ENCODE data around the gene TENM3. TPM values are rescaled to one million over a fixed set of nuclear protein-coding genes. Genes with fewer than 3 reads are reported as not detected.

Gene TENM3
- total RNA-seq, 1 experiment from 2014 or later: not detected

DNA sequence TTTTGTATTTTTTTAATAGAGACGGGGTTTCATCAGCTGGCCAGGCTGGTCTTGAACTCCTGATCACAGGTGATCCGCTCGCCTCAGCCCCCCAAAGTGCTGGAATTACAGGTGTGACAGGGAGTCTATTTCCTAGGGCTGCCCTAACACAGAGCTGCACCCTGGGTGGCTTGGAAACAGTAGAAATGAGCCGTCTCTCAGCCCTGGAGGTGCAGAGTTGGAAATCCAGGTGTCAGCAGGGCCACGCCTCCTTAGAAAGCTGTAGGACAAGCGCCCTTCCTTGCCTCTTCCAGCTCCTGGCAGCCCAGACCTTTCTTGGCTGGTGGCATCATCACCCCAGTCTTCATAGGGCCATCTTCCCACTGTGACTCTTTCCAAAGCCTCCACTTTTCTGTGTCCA is 602.4 kb downstream of the TENM3 start:
- POLR2A ChIA-PET (ENCODE audit: unreplicated experiment): no interaction called here
- no peaks in the 10 kb centered on the region for H3K36me3 ChIP-seq (ENCODE audit: low read depth)
- no peak overlapping the region for H2AFZ ChIP-seq
- TF ChIP-seq EZH2 (IDR thresholded peaks at IDR 0.05; ENCODE audit: low read depth): no peak
- TF ChIP-seq, protein P1, sequence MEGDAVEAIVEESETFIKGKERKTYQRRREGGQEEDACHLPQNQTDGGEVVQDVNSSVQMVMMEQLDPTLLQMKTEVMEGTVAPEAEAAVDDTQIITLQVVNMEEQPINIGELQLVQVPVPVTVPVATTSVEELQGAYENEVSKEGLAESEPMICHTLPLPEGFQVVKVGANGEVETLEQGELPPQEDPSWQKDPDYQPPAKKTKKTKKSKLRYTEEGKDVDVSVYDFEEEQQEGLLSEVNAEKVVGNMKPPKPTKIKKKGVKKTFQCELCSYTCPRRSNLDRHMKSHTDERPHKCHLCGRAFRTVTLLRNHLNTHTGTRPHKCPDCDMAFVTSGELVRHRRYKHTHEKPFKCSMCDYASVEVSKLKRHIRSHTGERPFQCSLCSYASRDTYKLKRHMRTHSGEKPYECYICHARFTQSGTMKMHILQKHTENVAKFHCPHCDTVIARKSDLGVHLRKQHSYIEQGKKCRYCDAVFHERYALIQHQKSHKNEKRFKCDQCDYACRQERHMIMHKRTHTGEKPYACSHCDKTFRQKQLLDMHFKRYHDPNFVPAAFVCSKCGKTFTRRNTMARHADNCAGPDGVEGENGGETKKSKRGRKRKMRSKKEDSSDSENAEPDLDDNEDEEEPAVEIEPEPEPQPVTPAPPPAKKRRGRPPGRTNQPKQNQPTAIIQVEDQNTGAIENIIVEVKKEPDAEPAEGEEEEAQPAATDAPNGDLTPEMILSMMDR (conservative IDR thresholded peaks at IDR 0.05): no peak
- H3K27ac ChIP-seq: no peak overlapping the region
- no peak for DNase-seq
- no peak overlapping the region for H3K4me2 ChIP-seq
- intact Hi-C loops (cut with micrococcal nuclease; ENCODE audit: unreplicated experiment): no loop called here
- no peaks in the 10 kb centered on the region for H3F3A ChIP-seq (ENCODE audit: insufficient read depth, low read depth)
- no peaks in the 10 kb centered on the region for H3K9me3 ChIP-seq (ENCODE audit: insufficient read depth, low read depth)
- BruUV-seq (replicated peaks): no TSS peak
- no peaks in the 10 kb centered on the region for H3K79me2 ChIP-seq (ENCODE audit: low read depth)
- CTCF ChIA-PET: no interaction called here
- no peaks in the 10 kb centered on the region for H3K4me1 ChIP-seq (replicated peaks; ENCODE audit: insufficient read depth)
- H4K20me1 ChIP-seq (ENCODE audit: insufficient read depth): no peaks in the 10 kb centered on the region
- peaks cover 79% of the 10 kb centered on the region for H3K27me3 ChIP-seq (ENCODE audit: insufficient read depth, low read depth)
- no peak overlapping the region for H3K4me3 ChIP-seq
- no peaks in the 10 kb centered on the region for H3K9me2 ChIP-seq (ENCODE audit: insufficient read depth)

DNA sequence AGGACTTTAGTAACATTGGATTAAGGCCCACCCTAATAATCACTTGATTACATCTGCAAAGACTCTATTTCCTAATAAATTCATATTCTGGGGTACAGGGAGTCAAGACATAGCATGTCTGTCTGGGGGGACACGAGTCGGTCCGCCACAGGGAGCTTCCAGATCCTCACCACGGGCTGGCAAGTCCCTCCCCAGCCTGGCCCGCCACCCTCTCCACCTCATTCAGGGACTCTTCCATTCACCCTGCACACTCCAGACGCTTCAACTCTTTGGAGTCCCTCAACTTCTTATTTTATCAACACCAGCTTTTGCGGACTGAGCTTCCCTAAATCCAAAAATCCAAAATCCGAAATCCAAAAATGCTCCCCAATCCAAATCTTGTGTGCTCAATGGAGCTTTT is 602.8 kb downstream of the TENM3 start:
- H3K27ac ChIP-seq: no peak overlapping the region
- ChIA-PET CTCF (no interaction called here), POLR2A (ENCODE audit: unreplicated experiment) (no interaction called here)
- no peaks in the 10 kb centered on the region for H3K4me1 ChIP-seq (replicated peaks; ENCODE audit: insufficient read depth)
- no peaks in the 10 kb centered on the region for H3K79me2 ChIP-seq (ENCODE audit: low read depth)
- H3K36me3 ChIP-seq (ENCODE audit: low read depth): no peaks in the 10 kb centered on the region
- no TSS peak for BruUV-seq (replicated peaks)
- no peak overlapping the region for H2AFZ ChIP-seq
- H3K9me3 ChIP-seq (ENCODE audit: insufficient read depth, low read depth): no peaks in the 10 kb centered on the region
- no peak for DNase-seq
- H3K9me2 ChIP-seq (ENCODE audit: insufficient read depth): no peaks in the 10 kb centered on the region
- H3F3A ChIP-seq (ENCODE audit: insufficient read depth, low read depth): no peaks in the 10 kb centered on the region
- intact Hi-C loops (cut with micrococcal nuclease; ENCODE audit: unreplicated experiment): no loop called here
- H3K27me3 ChIP-seq (ENCODE audit: insufficient read depth, low read depth): peaks cover 81% of the 10 kb centered on the region
- H3K4me2 ChIP-seq: no peak overlapping the region
- H3K4me3 ChIP-seq: no peak overlapping the region
- no peaks in the 10 kb centered on the region for H4K20me1 ChIP-seq (ENCODE audit: insufficient read depth)
- TF ChIP-seq, protein P1 (conservative IDR thresholded peaks at IDR 0.05): no peak
- TF ChIP-seq EZH2 (IDR thresholded peaks at IDR 0.05; ENCODE audit: low read depth): no peak

DNA sequence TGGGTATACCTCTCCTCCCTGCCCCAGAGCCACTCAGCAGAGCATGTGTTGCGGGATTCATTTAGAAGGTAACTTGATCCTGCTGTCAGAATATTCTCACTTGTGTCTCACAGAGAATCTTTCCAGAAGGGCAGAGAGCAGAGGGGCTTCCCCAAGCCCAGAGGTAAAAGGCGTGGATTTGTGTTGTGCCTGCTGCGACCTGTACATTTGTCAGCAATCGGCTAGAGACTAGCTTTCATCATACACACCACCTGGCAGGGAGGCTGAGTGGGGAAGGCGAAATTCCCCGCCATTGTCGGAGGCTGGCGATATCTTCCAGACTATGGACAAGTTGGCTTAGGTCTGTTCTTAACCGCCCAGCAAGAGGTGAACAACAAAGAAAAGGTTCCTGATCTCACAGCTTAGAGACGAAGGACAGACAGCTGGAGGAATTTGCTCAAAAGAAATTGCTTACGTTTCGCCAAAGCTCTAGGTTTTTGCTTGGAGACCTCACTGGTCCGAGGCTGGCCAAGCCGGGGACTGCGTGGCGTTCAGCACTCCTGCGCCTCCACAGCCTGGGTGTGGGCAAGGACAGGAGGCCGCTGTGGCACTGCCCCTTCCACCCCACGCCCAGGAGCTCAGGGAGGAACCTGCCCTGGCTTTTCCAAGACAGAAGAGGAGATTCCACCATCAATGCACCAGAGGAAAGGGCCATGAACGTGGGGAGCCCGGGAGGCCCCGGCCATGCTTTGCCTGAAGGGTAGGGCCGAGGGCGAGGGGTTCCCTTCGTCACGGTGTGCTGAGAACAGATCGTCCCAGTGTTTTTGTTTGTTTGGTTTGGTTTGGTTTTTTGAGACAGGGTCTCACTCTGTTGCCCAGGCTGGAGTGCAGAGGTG is 604.6 kb downstream of the TENM3 start:
- Histone ChIP-seq H3K9me2 (ENCODE audit: insufficient read depth) (no peaks in the 10 kb centered on the region), H3F3A (ENCODE audit: insufficient read depth, low read depth) (no peaks in the 10 kb centered on the region), H3K4me2 (no peak overlapping the region), H3K36me3 (ENCODE audit: low read depth) (no peaks in the 10 kb centered on the region), H2AFZ (no peak overlapping the region), H3K79me2 (ENCODE audit: low read depth) (no peaks in the 10 kb centered on the region), H3K27me3 (ENCODE audit: insufficient read depth, low read depth) (peaks cover 83% of the 10 kb centered on the region), H3K4me3 (no peak overlapping the region), H4K20me1 (ENCODE audit: insufficient read depth) (no peaks in the 10 kb centered on the region), H3K4me1 (replicated peaks; ENCODE audit: insufficient read depth) (no peaks in the 10 kb centered on the region), H3K9me3 (ENCODE audit: insufficient read depth, low read depth) (no peaks in the 10 kb centered on the region), H3K27ac (no peak overlapping the region)
- TF ChIP-seq, protein P1 (conservative IDR thresholded peaks at IDR 0.05): no peak
- TF ChIP-seq EZH2 (IDR thresholded peaks at IDR 0.05; ENCODE audit: low read depth): no peak
- no peak for DNase-seq
- no TSS peak for BruUV-seq (replicated peaks)
- ChIA-PET POLR2A (ENCODE audit: unreplicated experiment) (no interaction called here), CTCF (no interaction called here)
- intact Hi-C loops (cut with micrococcal nuclease; ENCODE audit: unreplicated experiment): no loop called here
